ENCODE measurements around the gene HMGB3.

GRCh38 chrX:151004085-151004484, 20.9 kb downstream of the HMGB3 start:
- TF ChIP-seq CTCF (conservative IDR thresholded peaks at IDR 0.05) (peak; percentile 15), ZFX (IDR thresholded peaks at IDR 0.05) (no peak)
